LNCaP clone FGC (cell line): Measurements from ENCODE around the gene KANSL1L.
A peak's percentile ranks its signal among the peaks of the same experiment; 100 is the strongest.

Source experiments
- DNase-seq: peaks from one replicate; pipeline ENCODE4 v3.0.0-alpha.2; 2011; ENCODE audit warnings: low read depth
- H3K4me3 ChIP-seq: 2 replicates; pipeline ENCODE4 v1.5.1; 2011; ENCODE audit warnings: mild to moderate bottlenecking, low read depth, low read length, control low read depth
- TF ChIP-seq, protein P1 (sequence below): IDR thresholded peaks from 2 replicates; pipeline ENCODE4 v1.5.1; 2012; ENCODE audit warnings: mild to moderate bottlenecking; ENCODE audit not compliant: control insufficient read depth, insufficient read depth; ENCODE audit errors: extremely low read depth

Gene KANSL1L

DNA sequence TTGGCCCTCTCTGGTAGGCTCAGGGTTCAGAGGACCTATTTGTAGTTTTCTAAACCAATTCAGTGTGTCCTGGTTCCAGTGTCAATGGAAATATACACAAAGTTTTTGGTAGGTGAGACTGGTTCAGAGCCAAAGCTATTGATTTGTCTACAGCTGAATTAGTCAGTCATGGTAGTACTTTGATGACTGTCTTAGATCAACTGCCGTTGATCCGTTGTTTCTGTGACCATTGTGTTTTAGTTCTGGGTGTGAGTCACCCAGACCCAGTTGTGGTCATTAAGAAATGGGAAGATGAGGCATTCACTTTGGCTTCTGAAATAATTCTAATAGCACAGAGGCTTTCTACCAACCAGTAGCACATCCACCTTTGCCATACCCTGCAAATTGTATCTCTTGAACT, 184.8 kb downstream of the KANSL1L start:
- DNase-seq = no peak
- TF ChIP-seq, protein P1, sequence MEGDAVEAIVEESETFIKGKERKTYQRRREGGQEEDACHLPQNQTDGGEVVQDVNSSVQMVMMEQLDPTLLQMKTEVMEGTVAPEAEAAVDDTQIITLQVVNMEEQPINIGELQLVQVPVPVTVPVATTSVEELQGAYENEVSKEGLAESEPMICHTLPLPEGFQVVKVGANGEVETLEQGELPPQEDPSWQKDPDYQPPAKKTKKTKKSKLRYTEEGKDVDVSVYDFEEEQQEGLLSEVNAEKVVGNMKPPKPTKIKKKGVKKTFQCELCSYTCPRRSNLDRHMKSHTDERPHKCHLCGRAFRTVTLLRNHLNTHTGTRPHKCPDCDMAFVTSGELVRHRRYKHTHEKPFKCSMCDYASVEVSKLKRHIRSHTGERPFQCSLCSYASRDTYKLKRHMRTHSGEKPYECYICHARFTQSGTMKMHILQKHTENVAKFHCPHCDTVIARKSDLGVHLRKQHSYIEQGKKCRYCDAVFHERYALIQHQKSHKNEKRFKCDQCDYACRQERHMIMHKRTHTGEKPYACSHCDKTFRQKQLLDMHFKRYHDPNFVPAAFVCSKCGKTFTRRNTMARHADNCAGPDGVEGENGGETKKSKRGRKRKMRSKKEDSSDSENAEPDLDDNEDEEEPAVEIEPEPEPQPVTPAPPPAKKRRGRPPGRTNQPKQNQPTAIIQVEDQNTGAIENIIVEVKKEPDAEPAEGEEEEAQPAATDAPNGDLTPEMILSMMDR = no peak

DNA sequence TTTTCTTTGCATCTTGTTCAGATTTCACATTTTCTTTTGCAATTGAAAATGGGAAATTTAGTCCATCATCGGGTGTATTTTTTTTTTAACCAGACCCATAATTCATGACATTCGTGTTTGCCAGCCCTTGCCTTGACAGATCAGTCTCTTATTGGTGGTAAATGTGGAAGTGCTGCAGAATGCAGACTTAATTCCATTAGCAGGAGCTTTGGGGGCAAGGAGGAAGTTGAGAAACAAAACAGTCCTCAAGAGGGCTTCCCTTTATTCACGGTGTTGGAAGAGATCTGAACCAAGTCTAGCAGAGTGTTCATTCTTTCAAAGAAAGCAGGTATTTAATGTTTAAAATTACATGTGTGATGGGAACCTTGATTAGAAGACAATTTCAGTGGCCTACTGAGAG, 185.3 kb downstream of the KANSL1L start:
- TF ChIP-seq, protein P1 = no peak
- H3K4me3 ChIP-seq = no peak overlapping the region
- DNase-seq = no peak

More for the DNA sequence above, 184.8 kb downstream of the KANSL1L start:
- H3K4me3 ChIP-seq = no peak overlapping the region

DNA sequence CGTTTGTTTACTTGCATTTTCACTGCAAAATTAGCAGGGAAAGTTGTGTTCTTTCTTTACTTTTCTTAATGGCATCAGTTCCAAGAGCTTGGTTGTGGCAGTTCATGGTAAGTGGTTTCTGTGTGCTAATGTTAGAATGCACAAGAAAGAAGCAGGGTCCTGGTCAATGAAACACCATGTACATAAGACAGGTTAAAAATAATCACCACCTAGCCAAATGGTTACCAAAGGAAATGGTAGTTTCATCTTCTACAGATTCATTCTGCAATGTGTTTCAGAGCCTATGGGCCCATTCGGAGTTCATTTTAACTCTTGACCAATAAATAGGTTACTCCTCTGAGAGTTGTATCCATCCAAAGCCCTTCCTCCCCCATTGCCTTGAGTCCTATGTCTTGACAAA, 186.9 kb downstream of the KANSL1L start:
- TF ChIP-seq, protein P1 = no peak
- H3K4me3 ChIP-seq = no peak overlapping the region
- no peak for DNase-seq

DNA sequence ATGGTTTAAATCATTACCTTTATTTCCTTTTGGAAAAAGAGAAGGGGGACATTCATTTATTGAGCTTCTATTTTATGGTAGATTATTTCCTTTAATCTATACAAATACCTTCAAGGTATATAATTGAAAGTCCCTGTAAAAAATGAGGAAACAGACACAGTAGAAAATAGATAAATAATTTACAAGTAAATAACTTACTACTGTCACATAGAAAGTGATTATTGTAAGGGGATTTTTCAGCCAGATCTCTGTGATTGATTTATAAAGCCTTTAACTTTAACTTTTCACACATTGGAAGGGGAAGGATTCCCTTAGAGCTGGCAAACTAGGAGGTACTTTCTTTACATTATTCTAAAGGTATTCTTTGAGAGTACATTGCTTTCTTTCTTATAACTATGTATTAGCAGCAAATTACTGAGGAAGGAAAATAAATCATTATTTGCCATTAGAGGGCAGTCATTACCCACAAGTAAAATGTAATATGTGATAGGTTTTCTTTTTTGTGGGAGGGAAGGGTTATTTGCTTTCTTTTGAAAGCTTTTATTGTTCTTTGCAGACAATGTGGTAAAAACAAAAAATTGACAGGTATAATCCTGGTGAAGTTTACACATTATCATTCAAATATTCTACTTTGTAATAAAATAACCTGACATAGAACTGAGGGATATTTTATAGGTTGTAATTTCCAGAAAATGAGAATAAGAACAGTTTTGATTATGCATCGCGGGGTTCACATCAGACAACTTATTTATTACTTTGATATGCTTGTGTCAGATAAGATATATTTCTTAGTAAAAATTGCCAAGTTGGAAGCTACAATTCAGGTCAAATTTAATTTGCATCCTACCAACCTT, 193.6 kb downstream of the KANSL1L start:
- no peak for DNase-seq
- TF ChIP-seq, protein P1 = peak; percentile 35; the same call in 1 of the 2 replicates
- no peak overlapping the region for H3K4me3 ChIP-seq

DNA sequence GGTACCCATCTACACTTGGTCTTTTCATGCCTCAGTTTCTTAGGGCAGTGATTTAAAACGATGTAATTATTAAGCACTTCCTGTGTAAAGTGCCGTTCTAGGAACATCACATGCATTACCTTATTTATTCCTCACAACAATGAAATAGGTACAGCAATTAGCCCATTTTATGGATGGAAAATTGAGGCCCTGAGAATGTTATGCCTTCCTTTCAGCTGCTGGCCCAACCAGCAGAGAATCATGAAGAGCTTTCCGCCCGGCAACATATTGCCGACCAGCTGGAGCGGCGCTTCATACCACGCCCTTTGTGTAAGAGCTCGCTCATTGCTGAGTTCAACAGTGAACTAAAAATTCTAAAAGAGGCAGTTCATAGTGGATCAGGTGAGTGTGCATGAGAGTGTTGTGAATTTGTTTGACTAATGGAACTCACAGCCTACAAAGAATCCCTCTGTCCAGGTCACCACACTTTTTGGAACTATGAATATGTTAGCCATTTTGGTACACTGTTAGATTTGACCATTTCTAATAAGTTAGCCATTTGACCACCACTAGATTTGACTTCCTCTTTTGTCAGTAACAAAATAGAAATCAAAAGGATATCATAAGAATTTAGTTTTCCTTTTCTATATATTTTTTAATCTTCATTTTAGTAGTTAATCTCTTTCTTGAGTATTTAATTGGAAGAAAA, 194.4 kb downstream of the KANSL1L start:
- TF ChIP-seq, protein P1 = no peak
- DNase-seq = no peak
- H3K4me3 ChIP-seq = no peak overlapping the region

DNA sequence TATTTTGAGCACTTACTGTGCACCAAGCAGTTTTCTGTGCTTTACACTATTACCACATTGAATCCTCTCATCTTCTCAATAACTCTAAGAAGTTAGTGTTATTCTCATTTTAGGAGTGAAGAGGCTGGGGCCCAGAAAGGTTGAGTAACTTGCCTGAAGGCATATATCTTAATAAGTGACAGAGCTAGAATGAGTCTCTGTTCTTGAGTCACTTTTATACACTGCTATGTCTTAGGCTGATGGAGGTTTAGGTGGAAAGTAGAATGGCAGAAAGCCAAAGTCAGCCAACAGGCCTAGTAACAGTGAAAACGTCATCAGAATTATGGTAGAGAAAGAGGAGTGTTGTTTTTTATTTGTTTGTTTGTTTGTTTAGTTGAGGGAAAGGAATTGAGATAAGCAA, 196.6 kb downstream of the KANSL1L start:
- DNase-seq = no peak
- H3K4me3 ChIP-seq = no peak overlapping the region
- TF ChIP-seq, protein P1 = no peak
